ENCODE data around the gene RNF126. TPM values are rescaled to one million over a fixed set of nuclear protein-coding genes. Genes with fewer than 3 reads are reported as not detected.
"Not testable (repeated sequence)": the region's sequence is repeated elsewhere in the genome, so short reads cannot be mapped to it uniquely, and the experiment has no call there.

The RNF126 gene
- total RNA-seq, 2 donors from 2014 or later: 54.6 to 74.7 TPM

GRCh38 chr19:708154-709143 is 45.4 kb upstream of the RNF126 start, which contains the start of gene PALM:
Gene PALM (plus strand): TSS chr19:708935. CDS start chr19:709147, 212 bp downstream.
- TF ChIP-seq CTCF (IDR thresholded peaks at IDR 0.05): no peak
- Histone ChIP-seq H3K9me3 (no peaks in the 10 kb centered on the region), H3K9ac (ENCODE audit: low read depth in 2 of 2, low read length in 2 of 2) (peak within 1 kb of the TSS in 1 of 2 donors; percentile 63), H3K4me3 (peak within 1 kb of the TSS; percentile 30), H3K27ac (no peak within 1 kb of the TSS), H3K36me3 (no peaks in the 10 kb centered on the region), H3K27me3 (peaks cover 12% of the 10 kb centered on the region), H3K4me1 (no peaks in the 10 kb centered on the region)
- intact Hi-C loops (cut with DNase I): no loop called here
- no peak for DNase-seq

- H3K4me3 ChIP-seq: no peak overlapping the region
- no peak overlapping the region for H3K27ac ChIP-seq
- no peaks in the 10 kb centered on the region for H3K9me3 ChIP-seq
- no peak for TF ChIP-seq CTCF (IDR thresholded peaks at IDR 0.05)
- no peaks in the 10 kb centered on the region for H3K36me3 ChIP-seq
- H3K4me1 ChIP-seq: no peaks in the 10 kb centered on the region
- intact Hi-C loops (cut with DNase I): no loop called here
- no peak for DNase-seq
- H3K9ac ChIP-seq (ENCODE audit: low read depth in 2 of 2, low read length in 2 of 2): no peak overlapping the region
- H3K27me3 ChIP-seq: peaks cover 4% of the 10 kb centered on the region
These were observed 41.4 kb upstream of the RNF126 start for GRCh38 chr19:704447-704741.

- no peaks in the 10 kb centered on the region for H3K9me3 ChIP-seq
- H3K27me3 ChIP-seq: no peaks in the 10 kb centered on the region
- H3K27ac ChIP-seq: no peak overlapping the region
- peak; percentile 81 for DNase-seq
- H3K36me3 ChIP-seq: no peaks in the 10 kb centered on the region
- H3K4me1 ChIP-seq: no peaks in the 10 kb centered on the region
- H3K9ac ChIP-seq (ENCODE audit: low read depth in 2 of 2, low read length in 2 of 2): peak overlapping the region in 1 of 2 donors; percentile 43
- TF ChIP-seq CTCF (IDR thresholded peaks at IDR 0.05): no peak
- intact Hi-C loops (cut with DNase I): no loop called here
- no peak overlapping the region for H3K4me3 ChIP-seq
These were observed 40.8 kb upstream of the RNF126 start for GRCh38 chr19:703651-704446.

- H3K36me3 ChIP-seq: no peaks in the 10 kb centered on the region
- H3K27me3 ChIP-seq: no peaks in the 10 kb centered on the region
- H3K27ac ChIP-seq: no peak overlapping the region
- no peak overlapping the region for H3K4me3 ChIP-seq
- peak overlapping the region in 1 of 2 donors; percentile 43 for H3K9ac ChIP-seq (ENCODE audit: low read depth in 2 of 2, low read length in 2 of 2)
- no peak for DNase-seq
- no peaks in the 10 kb centered on the region for H3K4me1 ChIP-seq
- no peak for TF ChIP-seq CTCF (IDR thresholded peaks at IDR 0.05)
- intact Hi-C loops (cut with DNase I): no loop called here
- H3K9me3 ChIP-seq: no peaks in the 10 kb centered on the region
These were observed 40.3 kb upstream of the RNF126 start for GRCh38 chr19:703329-703650.

GRCh38 chr19:702847-703246 is 39.8 kb upstream of the RNF126 start:
- H3K27ac ChIP-seq; intact Hi-C loops (cut with DNase I); H3K9ac ChIP-seq (ENCODE audit: low read depth in 2 of 2, low read length in 2 of 2); H3K9me3 ChIP-seq; H3K27me3 ChIP-seq; DNase-seq; H3K4me3 ChIP-seq; H3K4me1 ChIP-seq; H3K36me3 ChIP-seq: not testable (repeated sequence)

- H3K9ac ChIP-seq (ENCODE audit: low read depth in 2 of 2, low read length in 2 of 2); H3K27ac ChIP-seq; H3K4me3 ChIP-seq; H3K4me1 ChIP-seq; DNase-seq; H3K27me3 ChIP-seq; H3K36me3 ChIP-seq; intact Hi-C loops (cut with DNase I); H3K9me3 ChIP-seq: not testable (repeated sequence)
These were observed 36.9 kb upstream of the RNF126 start for GRCh38 chr19:699885-700284.

GRCh38 chr19:698529-698928 is 35.5 kb upstream of the RNF126 start:
- H3K4me3 ChIP-seq; DNase-seq; H3K9me3 ChIP-seq; H3K36me3 ChIP-seq; H3K27ac ChIP-seq; intact Hi-C loops (cut with DNase I); H3K9ac ChIP-seq (ENCODE audit: low read depth in 2 of 2, low read length in 2 of 2); H3K4me1 ChIP-seq; H3K27me3 ChIP-seq: not testable (repeated sequence)
